22Rv1 (cell line): ENCODE data around the gene MTERF4.

Source experiments
- ZFX ChIP-seq: fragments of 450-650 bp; IDR thresholded peaks from 2 replicates; pipeline ENCODE4 v1.6.1; 2017; ENCODE audit warnings: antibody characterized with exemption, borderline replicate concordance
- TF ChIP-seq, protein P1 (sequence below): fragments of 450-650 bp; IDR thresholded peaks from 2 replicates; pipeline ENCODE4 v1.5.1; 2017; ENCODE audit warnings: mild to moderate bottlenecking

DNA sequence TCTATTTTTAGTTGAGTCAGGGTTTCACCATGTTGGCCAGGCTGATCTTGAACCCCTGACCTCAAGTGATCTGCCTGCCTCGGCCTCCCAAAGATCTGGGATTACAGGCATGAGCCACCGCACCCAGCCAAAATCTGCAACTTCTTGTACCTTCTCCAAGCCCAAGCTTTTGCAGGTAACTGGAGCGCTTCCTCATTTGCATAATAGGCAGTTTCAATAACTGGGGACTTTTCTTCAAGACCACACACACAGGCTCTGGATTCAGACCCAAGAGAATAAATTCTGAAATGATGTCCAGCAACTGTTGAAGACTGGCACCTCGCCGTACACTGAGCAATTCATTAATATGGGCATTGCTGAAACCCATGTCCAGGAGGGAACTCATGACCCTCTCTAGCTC is 2.8 kb downstream of the MTERF4 start:
- TF ChIP-seq, protein P1, sequence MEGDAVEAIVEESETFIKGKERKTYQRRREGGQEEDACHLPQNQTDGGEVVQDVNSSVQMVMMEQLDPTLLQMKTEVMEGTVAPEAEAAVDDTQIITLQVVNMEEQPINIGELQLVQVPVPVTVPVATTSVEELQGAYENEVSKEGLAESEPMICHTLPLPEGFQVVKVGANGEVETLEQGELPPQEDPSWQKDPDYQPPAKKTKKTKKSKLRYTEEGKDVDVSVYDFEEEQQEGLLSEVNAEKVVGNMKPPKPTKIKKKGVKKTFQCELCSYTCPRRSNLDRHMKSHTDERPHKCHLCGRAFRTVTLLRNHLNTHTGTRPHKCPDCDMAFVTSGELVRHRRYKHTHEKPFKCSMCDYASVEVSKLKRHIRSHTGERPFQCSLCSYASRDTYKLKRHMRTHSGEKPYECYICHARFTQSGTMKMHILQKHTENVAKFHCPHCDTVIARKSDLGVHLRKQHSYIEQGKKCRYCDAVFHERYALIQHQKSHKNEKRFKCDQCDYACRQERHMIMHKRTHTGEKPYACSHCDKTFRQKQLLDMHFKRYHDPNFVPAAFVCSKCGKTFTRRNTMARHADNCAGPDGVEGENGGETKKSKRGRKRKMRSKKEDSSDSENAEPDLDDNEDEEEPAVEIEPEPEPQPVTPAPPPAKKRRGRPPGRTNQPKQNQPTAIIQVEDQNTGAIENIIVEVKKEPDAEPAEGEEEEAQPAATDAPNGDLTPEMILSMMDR = no peak
- no peak for TF ChIP-seq ZFX
